AG08395 (cell line): ENCODE results near the gene SCN1B.
A peak's percentile ranks its signal among the peaks of the same experiment; 100 is the strongest.

Source experiments
- DNase-seq: peaks from one replicate; pipeline ENCODE4 v3.0.0; 2012; ENCODE audit warnings: mixed read lengths, low spot score

Gene SCN1B

DNA sequence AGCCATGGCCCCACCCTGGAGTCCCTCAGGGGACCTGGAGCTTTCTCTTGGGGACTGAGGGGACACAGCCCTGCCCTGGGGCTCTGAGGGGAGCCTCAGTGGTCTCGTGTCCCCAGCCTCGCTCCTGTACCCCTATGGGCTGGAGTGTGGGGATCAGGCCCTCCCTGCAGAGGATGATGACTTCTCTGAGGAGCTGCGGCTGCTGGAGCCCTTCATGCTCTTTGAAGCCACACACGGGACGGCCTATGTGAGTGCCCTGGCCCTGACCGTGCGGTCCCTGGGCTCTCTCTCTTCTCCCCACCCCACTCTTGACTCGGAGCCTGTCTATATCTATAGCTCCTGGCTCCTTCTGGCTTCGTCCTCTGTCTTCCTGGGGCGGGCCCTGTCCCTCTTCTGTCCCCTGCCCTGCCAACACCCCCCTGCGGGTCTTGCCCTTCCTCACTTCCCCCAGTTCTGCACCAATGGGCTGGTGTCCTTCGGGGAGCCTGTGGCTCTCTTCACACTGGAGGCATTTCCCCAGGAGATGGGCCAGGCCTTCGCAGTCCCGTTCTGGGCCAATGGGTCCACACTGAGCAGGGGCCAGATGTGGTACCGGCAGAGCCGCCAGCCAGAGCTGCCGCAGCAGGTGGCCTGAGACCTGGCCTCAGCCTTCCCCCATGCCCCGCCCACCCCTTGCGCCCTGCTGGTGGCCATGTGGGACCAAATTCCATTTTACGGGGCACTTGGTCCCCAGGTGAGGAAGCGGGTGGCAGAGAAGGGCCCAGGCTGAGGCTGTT lies 44.3 kb downstream of the SCN1B start:
- no peak for DNase-seq

DNA sequence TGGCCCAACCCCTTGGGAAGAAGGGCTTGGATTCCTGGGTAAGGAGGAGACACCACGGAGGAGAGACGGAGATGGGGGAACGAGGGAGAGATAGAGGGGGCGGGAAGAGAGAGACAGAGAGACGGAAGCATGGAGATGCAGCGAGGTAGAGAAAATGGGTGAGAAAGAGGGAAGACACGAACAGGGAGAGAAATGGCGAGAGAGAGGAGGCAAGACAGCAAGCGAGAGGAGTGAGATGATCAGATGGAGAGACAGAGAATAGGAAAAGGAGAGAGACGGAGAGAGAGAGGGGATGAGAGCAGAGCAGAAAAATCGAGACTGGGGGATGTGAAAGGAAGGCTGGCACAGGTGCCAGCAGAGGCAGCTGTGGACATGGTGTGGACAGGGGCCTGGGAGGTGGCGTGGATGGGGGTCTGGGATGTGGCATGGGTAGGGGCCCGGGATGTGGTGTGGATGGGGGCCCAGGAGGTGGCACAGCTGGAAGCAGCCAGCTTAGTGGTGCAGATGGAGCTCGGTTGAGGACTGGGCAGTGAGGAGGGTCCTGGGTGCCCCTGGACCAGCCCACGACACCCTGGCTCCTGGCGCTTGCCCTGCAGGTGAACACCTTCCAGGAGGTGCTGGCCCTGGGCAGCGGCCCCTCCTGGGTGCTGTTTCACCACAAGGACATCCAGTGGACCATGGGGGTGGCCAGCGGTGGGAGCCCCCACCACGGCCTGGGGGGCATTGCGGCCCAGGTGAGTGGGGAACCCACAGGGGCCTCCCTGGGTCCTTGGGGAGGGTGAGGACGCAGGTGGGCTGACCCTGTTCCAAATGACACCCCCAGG lies 45.1 kb downstream of the SCN1B start:
- no peak for DNase-seq

DNA sequence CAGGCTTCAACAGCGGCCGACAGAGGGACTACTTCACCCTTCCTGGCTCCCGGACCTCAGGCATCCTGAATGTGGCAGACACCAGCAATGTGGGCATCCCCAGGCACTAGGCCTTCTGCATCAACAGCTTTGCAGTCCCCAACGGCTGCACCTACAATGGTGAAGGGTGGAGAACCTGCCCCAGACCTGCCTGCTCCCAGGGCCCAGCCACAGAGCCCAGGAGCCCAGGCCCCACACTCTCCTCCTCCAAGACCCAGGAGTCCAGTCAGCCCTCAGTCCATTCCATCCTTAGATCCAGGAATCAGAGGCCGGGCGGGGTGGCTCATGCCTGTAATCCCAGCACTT lies 45.7 kb downstream of the SCN1B start:
- DNase-seq = no peak

DNA sequence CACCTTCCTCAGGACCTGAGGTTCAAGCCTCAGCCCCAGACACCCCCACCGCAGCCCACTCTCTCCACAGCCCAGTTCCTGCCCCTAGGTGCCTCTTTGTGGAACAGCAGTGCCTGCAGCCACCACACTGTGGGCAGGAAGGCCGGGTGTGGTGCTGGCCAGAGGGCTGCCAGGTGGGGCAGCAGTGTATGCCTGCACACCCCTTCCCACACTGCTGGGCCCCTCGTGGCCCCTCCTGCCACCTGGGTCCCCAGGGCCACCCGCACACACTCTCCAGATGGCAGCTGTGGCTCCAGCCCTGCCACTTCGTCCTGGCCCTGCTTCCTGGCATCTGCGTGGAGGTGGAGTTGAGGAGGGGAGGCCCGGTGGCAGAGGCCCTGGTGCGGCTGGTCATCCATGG lies 46.4 kb downstream of the SCN1B start:
- DNase-seq = no peak

DNA sequence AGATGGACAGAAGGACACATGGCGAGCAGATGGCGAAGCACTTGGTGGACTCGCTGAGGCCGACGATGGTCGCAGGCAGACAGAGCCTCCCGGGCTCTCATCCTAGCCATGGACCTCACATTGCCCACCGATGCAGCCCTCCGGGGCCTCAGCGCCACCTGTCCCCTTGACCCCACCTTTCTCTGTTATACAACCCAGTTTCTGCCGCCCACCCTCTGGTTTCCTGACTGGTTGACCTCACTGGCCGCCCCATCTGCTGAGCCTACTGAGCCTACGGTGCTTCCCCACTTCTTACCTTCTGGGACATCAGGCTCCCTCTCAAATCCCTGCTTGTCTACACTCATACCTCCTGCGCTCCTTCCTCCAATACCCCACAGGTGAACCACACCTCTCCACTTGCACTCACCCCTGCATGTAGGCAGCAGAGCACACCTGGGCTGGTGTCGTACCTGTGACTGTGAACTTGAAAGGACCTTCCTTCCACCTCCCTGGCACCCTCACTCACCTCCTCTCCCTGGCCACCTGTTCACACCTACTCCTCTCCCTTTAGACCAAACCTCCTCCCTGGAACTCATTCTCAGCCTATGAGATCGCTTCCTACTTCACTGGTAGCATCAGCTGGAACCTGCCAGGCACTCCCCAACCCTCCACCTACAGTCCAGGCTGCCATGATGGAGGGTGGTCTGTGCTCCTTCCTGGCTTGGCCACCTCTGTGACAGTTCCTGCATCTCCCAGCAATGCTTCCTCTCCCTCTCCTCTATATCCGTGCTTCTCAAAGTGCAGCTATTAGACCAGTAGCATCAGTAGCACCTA lies 47.3 kb downstream of the SCN1B start:
- no peak for DNase-seq

DNA sequence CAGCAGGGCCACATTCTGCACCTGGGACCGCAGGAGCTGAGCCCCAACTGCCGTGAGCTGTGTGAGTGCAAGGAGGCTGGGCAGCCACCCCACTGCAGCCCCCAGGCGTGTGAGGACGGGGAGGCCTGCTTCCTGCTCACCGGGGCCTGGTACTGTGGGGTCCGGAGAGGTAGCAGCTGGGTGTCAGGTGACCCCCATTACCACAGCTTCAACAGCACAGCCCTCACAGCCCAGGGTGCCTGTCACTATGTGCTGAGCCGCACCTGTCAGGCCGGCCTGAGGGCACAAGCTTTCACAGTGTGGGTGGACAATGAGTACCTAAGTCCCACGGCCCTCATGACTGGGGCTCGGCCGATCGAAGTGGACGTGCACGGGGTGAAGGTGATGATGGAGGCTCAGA lies 49.6 kb downstream of the SCN1B start:
- no peak for DNase-seq

DNA sequence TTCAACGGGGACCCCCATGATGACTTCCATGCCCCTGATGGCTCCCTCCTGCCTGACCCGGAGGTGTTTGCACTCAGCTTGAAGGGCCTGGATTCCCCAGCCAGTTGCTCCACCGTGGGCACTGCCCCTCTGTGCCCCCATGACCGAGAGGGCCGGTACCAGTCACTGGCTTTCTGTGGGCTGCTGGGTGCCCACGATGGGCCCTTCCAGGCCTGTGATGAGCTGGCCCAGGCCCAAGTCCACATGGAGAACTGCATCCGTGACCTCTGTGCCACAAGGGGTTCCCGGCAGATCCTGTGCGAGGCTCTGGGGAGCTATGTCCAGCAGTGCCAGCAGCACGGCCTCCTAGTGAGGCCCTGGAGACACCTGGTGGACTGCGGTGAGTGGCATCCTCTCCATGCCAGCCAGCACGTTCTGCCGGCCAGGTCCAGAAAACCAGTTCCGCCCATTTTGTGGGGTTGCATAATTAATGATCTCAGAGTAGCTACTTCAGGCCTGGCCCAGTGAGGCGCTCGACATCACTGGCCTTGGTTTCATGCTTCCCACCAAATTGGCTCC lies 50.4 kb downstream of the SCN1B start:
- no peak for DNase-seq

DNA sequence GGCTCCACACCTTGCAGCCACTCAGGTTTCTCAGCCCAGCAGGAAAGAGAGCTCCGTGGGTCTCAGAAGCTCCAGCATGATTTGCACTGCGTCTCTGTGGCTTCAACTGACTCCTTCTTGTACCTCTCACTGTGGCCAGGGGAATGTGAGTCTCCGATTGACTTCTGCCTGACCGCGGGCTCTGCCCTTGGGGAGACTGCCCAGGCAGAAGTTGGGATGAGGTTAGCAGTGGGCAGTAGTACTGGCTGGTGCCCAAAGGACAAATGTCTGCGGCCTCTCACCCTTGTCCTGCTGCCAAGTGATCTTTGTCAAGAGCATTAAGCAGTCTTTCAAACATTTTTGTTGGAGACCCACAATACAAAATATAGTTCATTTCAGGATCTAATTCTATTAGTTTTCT lies 50.9 kb downstream of the SCN1B start:
- no peak for DNase-seq

DNA sequence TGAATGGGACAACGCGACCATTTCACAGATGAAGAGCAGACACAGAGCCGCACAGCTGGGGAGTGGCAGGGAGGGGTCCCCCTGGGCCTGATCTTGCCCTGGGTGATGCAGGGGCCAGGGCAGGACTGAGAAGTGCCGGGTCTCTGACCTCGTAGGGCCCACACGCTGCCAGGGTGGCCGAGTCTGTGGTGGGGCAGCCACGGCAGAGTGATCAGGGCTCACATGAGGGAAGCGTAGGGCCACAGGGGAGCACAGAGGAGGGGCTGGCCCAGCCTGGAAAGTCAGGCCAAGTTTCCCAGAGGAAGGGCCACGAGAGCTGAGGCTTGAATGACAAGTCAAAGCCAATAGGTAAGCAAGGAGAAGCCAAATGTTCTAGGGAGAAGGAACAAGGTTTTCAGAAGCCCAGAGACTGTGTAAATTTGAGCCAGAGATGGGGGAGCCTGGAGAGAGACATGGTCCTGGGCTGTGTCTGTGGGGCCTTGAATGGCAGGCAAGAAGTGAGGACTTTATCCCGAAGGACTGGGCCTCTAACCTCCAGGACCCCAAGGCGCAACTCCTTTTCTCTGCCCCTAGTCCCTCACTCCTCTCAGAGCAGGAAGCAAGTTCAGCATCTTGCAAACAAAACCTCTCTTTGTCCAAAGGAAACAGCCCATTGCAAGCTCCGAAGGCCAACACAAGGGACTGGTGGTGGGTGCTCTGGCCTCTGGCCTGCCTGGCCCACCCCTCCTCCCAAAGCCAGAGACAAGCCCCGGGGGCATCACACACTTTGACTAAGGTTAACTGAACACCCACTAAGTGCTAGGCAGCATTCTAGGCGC lies 53.6 kb downstream of the SCN1B start:
- no peak for DNase-seq

DNA sequence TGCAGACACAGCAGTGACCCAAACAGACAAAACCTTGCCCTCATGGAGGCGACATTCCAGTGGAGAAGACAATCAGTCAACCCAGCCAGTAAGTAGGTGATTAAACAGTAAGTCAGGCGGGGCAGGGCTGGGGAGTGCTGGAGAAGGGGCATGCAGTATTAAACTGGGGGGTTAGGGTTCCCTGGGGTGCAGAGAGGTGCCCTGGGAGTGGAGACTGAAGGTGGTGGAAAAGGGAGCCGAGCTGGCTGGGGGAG lies 54.2 kb downstream of the SCN1B start:
- no peak for DNase-seq

DNA sequence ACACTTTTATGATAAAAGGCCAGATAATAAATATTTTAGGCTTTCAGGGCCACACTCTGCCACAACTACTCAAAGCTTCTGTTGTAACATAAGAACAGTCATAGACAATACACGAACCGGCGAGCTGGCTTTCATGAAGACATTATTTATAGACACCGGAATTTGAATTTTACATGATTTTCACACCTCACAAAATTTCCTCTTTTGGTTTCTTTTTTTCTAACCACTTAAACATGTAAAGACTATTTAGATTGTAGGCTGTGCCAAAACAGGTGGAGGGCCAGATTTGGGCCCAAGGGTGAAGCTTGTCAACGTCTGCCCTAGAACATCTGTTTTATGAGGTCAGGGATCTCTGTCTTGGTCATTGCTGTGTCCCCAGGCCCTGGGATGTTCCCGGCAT lies 55.7 kb downstream of the SCN1B start:
- no peak for DNase-seq

DNA sequence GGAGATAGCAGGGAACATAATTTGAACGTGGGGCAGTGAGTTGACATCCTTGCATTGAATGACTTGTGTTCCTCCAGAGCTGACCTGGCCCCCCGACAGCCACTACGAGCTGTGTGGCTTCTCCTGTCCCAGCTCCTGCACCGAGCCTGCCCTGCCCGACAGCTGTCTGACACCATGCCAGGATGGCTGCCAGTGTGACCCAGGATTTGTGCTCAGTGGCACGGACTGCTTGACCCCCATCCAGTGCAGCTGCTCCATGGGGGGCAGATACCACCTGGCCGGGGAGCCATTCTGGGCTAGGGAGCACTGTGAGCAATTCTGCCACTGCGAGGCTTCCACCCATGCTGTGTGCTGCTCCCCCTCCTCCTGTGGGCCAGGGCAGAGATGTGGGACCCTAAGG lies 56.2 kb downstream of the SCN1B start:
- no peak for DNase-seq

DNA sequence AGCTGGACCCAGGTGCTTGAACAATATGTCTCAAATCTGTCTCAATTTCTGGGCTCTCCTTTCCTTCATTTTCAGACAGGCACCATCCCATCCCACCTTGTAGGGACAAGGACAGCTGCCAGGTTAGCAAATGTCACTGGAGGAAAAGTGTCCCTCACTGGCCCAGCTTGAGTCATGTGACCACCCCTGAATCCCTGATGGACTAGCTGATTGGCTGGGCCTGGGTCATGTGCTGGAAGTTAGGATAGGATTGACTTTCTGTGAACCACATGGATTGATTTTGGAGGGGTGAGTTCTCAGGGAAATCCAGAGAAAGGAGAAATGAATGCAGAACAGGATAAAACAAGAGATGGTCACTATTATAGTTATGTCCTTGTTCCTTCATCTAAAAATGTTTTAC lies 57.1 kb downstream of the SCN1B start:
- DNase-seq = no peak

DNA sequence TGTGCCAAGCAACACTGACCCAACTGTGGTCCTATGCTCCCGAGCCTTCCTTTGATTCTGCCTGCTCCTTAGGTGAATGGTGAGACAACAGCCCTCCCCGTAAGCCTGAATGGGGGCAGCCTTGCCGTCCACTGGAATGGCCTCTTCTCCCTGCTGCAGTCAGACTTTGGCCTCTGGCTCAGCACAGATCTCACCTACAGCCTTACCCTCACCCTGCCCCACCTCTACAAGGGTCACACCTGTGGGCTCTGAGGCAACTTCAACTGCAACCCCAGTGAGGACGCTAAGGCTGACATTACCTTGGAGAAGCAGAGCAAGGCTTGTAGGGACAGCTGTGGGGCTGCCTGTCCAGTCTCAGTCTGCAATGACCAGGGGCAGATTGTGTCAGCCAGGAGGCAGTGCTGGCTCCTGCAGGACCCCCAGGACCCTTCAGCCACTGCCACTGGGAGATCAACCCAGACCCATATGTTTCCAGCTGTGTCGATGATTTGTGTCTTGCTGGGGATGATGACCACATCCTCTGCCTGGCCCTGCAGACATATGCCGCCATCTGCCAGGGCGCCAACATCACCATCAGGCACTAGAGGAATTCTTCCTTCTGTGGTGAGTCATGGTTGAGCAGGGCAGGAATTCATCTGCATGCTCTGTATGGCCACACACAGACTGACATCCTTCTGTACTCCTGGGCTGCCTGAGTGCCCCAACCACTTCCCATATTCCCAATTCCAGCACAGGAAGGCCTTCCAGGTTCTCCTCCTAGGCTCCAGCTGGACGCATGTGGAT lies 58.1 kb downstream of the SCN1B start:
- peak; percentile 95 for DNase-seq

DNA sequence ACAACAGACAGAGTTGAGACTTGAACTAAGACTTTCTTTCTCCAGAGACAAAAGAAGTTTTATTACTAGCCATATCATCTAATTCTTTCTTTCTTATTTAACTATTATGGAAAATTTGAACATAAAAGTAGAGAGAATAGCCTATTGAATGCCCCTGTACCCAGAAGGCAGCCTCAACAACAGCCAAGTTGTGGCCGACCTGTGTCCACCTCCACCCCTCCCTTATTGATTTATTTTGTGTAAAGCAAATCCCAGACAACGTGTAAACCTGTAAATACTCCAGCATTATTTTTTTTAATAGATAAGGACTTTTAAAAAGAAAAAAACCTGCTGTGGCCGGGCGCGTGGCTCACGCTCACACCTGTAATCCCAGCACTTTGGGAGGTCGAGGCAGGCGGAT lies 59.3 kb downstream of the SCN1B start:
- no peak for DNase-seq
